MCF 10A (cell line): Measurements from ENCODE around the gene NEURL4. TPM values are rescaled to one million over a fixed set of nuclear protein-coding genes. Genes with fewer than 3 reads are reported as not detected.

Experiments
- BruUV-seq: library from RNA; stranded (reverse); fragments of 400-500 nt; replicated peaks from 2 replicates; lab custom pipeline; 2021; lab: Mats Ljungman, UMichigan
- CTCF ChIA-PET: fragments of 300-600 bp; sonication (Branson Sonifier 250); formaldehyde crosslinking; extraction: SDS; loops from one replicate; lab custom pipeline; 2021; ENCODE audit warnings: antibody characterized with exemption, inconsistent platforms; lab: Yijun Ruan, JAX
- POLR2A ChIA-PET: fragments of 300-600, 350-650 bp; sonication (Branson Sonifier 250); formaldehyde crosslinking; extraction: SDS; loops from one replicate; lab custom pipeline; 2020; ENCODE audit warnings: antibody characterized with exemption, inconsistent platforms; lab: Yijun Ruan, JAX
- DNase-seq: peaks from one replicate; pipeline ENCODE4 v3.0.0-alpha.2; 2018; ENCODE audit not compliant: unreplicated experiment
- H3K27ac Mint-ChIP-seq: one replicate; pipeline ENCODE4 v1.8.0; 2022; ENCODE audit warnings: mild to moderate bottlenecking, low read depth, mixed read lengths; ENCODE audit not compliant: unreplicated experiment
- H3K27me3 Mint-ChIP-seq: one replicate; pipeline ENCODE4 v1.8.0; 2022; ENCODE audit warnings: mixed read lengths; ENCODE audit not compliant: insufficient read depth, unreplicated experiment
- H3K36me3 Mint-ChIP-seq: one replicate; pipeline ENCODE4 v1.8.0; 2022; ENCODE audit warnings: mild to moderate bottlenecking, moderate library complexity, mixed read lengths; ENCODE audit not compliant: insufficient read depth, unreplicated experiment
- H3K4me1 Mint-ChIP-seq: one replicate; pipeline ENCODE4 v1.8.0; 2022; ENCODE audit warnings: mixed read lengths; ENCODE audit not compliant: insufficient read depth, unreplicated experiment
- H3K4me3 Mint-ChIP-seq: one replicate; pipeline ENCODE4 v1.8.0; 2022; ENCODE audit warnings: mild to moderate bottlenecking, moderate library complexity, mixed read lengths; ENCODE audit not compliant: unreplicated experiment
- H3K9me3 Mint-ChIP-seq: one replicate; pipeline ENCODE4 v1.8.0; 2022; ENCODE audit warnings: mixed read lengths; ENCODE audit not compliant: unreplicated experiment
- CTCF ChIP-seq: fragments of 200-600 bp; IDR thresholded peaks from one replicate; pipeline ENCODE4 v1.8.0; 2022; ENCODE audit warnings: antibody characterized with exemption, mild to moderate bottlenecking; ENCODE audit not compliant: unreplicated experiment
- intact Hi-C: fragments of 100-400 bp; cut with micrococcal nuclease; formaldehyde crosslinking; loops from 2 replicates; pipeline ENCODE4 v1.14.1; 2022
- total RNA-seq: library from RNA; stranded (reverse); gene quantifications from 2 replicates; pipeline ENCODE4 v1.2.3, GENCODE V29; 2022

NEURL4 gene
- total RNA-seq, 1 experiment from 2014 or later = 39.3 TPM

- TF ChIP-seq CTCF = no peak
- no peak for DNase-seq
- peaks cover 85% of the 10 kb centered on the region for H3K36me3 Mint-ChIP-seq
- no peak overlapping the region for H3K27ac Mint-ChIP-seq
- H3K4me1 Mint-ChIP-seq = peaks cover 2% of the 10 kb centered on the region
- H3K4me3 Mint-ChIP-seq = no peak overlapping the region
- CTCF ChIA-PET = interaction anchor here (0.6 kb wide), 1 partner anchor 1087 kb away, joined by 3 read pairs; no protein-coding TSS in a partner anchor
- H3K9me3 Mint-ChIP-seq = no peaks in the 10 kb centered on the region
- intact Hi-C loops = no loop called here
- POLR2A ChIA-PET = no interaction called here
- H3K27me3 Mint-ChIP-seq = no peaks in the 10 kb centered on the region
- no TSS peak for BruUV-seq
Observed at GRCh38 chr17:7321466-7321865, 7.7 kb downstream of the NEURL4 start.

GRCh38 chr17:7318121-7318860 lies 10.8 kb downstream of the NEURL4 start:
- Mint-ChIP-seq H3K4me3 (no peak overlapping the region), H3K36me3 (peaks cover 85% of the 10 kb centered on the region), H3K9me3 (no peaks in the 10 kb centered on the region), H3K27me3 (no peaks in the 10 kb centered on the region), H3K4me1 (peaks cover 13% of the 10 kb centered on the region), H3K27ac (no peak overlapping the region)
- POLR2A ChIA-PET = interaction anchor here (0.9 kb wide), 1 partner anchor 33 kb away, joined by 4 read pairs; no protein-coding TSS in a partner anchor
- intact Hi-C loops = no loop called here
- BruUV-seq = no TSS peak
- TF ChIP-seq CTCF = no peak
- DNase-seq = no peak
- CTCF ChIA-PET = interaction anchor here (1.8 kb wide), 1 partner anchor 9 kb away, joined by 3 read pairs; no protein-coding TSS in a partner anchor

- no TSS peak for BruUV-seq
- no peak for TF ChIP-seq CTCF
- POLR2A ChIA-PET = interaction anchor here (0.9 to 1.4 kb wide), 2 partner anchors 12 to 34 kb away, joined by 3 to 4 read pairs; partner anchors contain the start of gene NEURL4
- Mint-ChIP-seq H3K9me3 (no peaks in the 10 kb centered on the region), H3K27me3 (no peaks in the 10 kb centered on the region), H3K4me1 (peaks cover 17% of the 10 kb centered on the region), H3K4me3 (peak overlapping the region; percentile 27), H3K36me3 (peaks cover 88% of the 10 kb centered on the region), H3K27ac (no peak overlapping the region)
- CTCF ChIA-PET = interaction anchor here (0.6 to 1.8 kb wide), 3 partner anchors 10 to 243 kb away, joined by 3 read pairs; no protein-coding TSS in a partner anchor
- DNase-seq = no peak
- intact Hi-C loops = no loop called here
Observed at GRCh38 chr17:7317161-7317803, 11.9 kb downstream of the NEURL4 start.
